IMR-90 (cell line): ENCODE results near the gene MRPL1. TPM values are rescaled to one million over a fixed set of nuclear protein-coding genes. Genes with fewer than 3 reads are reported as not detected.
A peak's percentile ranks its signal among the peaks of the same experiment; 100 is the strongest.

ENCODE experiments used
- ATAC-seq: fragments of 200-7000 bp; cut with Tn5 transposase; 2 replicates; pipeline ENCODE4 v1.9.1; 2020; ENCODE audit warnings: low read depth, mild to moderate bottlenecking, moderate library complexity
- BruUV-seq: library from RNA; stranded (reverse); fragments of 400-500 nt; replicated peaks from 2 replicates; lab custom pipeline; 2021; lab: Mats Ljungman, UMichigan
- CTCF ChIA-PET: fragments of 300-600 bp; formaldehyde crosslinking; extraction: SDS; loops from one replicate; lab custom pipeline; 2021; ENCODE audit warnings: antibody characterized with exemption; lab: Yijun Ruan, JAX
- POLR2A ChIA-PET: fragments of 300-600 bp; sonication (Branson Sonifier 250); formaldehyde crosslinking; loops from one replicate; lab custom pipeline; 2022; ENCODE audit warnings: antibody characterized with exemption; ENCODE audit not compliant: unreplicated experiment; lab: Charles Lee
- DNase-seq: peaks from one replicate; pipeline ENCODE4 v3.0.0; 2013
- H2AFZ ChIP-seq: replicated peaks from 2 replicates; pipeline ENCODE3; 2013; ENCODE audit warnings: low read length, mild to moderate bottlenecking; ENCODE audit not compliant: poor library complexity
- H2AK5ac ChIP-seq: 2 replicates; pipeline ENCODE4 v1.6.1; 2013; ENCODE audit warnings: low read depth, low read length, inconsistent platforms
- H2AK9ac ChIP-seq: replicated peaks from 2 replicates; pipeline ENCODE3; 2013; ENCODE audit warnings: mild to moderate bottlenecking, low read depth, low read length, moderate library complexity; ENCODE audit not compliant: poor library complexity
- H2BK120ac ChIP-seq: 2 replicates; pipeline ENCODE4 v1.6.1; 2013; ENCODE audit warnings: low read depth, low read length, inconsistent platforms
- H2BK15ac ChIP-seq: 3 replicates; pipeline ENCODE4 v1.6.1; 2013; ENCODE audit warnings: low read depth, low read length, inconsistent platforms
- H2BK20ac ChIP-seq: 2 replicates; pipeline ENCODE4 v1.6.1; 2013; ENCODE audit warnings: low read depth, mild to moderate bottlenecking, inconsistent platforms, low read length, moderate library complexity
- H2BK5ac ChIP-seq: 2 replicates; pipeline ENCODE4 v1.6.1; 2013; ENCODE audit warnings: mild to moderate bottlenecking, low read depth, low read length, inconsistent platforms; ENCODE audit not compliant: poor library complexity, severe bottlenecking
- H3K14ac ChIP-seq: replicated peaks from 2 replicates; pipeline ENCODE4 v1.6.1; 2013; ENCODE audit warnings: low read depth, low read length, inconsistent platforms
- H3K18ac ChIP-seq: 2 replicates; pipeline ENCODE4 v1.6.1; 2013; ENCODE audit warnings: low read depth, low read length, control low read depth
- H3K23ac ChIP-seq: 2 replicates; pipeline ENCODE4 v1.6.1; 2013; ENCODE audit warnings: low read depth, low read length, inconsistent platforms
- H3K27ac ChIP-seq: 2 replicates; pipeline ENCODE4 v1.5.1; 2013; ENCODE audit warnings: mild to moderate bottlenecking, control low read depth, low read length; ENCODE audit not compliant: insufficient read depth
- H3K27me3 ChIP-seq: 2 replicates; pipeline ENCODE4 v1.6.1; 2013; ENCODE audit warnings: low read length; ENCODE audit not compliant: control insufficient read depth, insufficient read depth
- H3K36me3 ChIP-seq: 2 replicates; pipeline ENCODE4 v1.6.1; 2013; ENCODE audit warnings: low read length, mixed read lengths; ENCODE audit not compliant: control insufficient read depth, insufficient read depth
- H3K4ac ChIP-seq: 2 replicates; pipeline ENCODE4 v1.6.1; 2013; ENCODE audit warnings: low read depth, low read length, inconsistent platforms
- H3K4me1 ChIP-seq: 2 replicates; pipeline ENCODE4 v1.6.1; 2013; ENCODE audit warnings: low read length, mixed read lengths; ENCODE audit not compliant: control insufficient read depth, insufficient read depth
- H3K4me2 ChIP-seq: 2 replicates; pipeline ENCODE4 v1.6.1; 2013; ENCODE audit warnings: low read depth, mild to moderate bottlenecking, control low read depth, low read length, moderate library complexity
- H3K4me3 ChIP-seq: 2 replicates; pipeline ENCODE4 v1.5.1; 2013; ENCODE audit warnings: low read depth, mild to moderate bottlenecking, control low read depth, low read length, moderate library complexity; ENCODE audit not compliant: insufficient read depth
- H3K56ac ChIP-seq: 2 replicates; pipeline ENCODE4 v1.6.1; 2013; ENCODE audit warnings: low read length, inconsistent platforms; ENCODE audit not compliant: insufficient read depth; ENCODE audit errors: extremely low read depth
- H3K79me1 ChIP-seq, 2 experiments: 2 replicates each; pipeline ENCODE4 v1.6.1; 2013; ENCODE audit warnings: low read length in 2 of 2, inconsistent platforms in 1 of 2, low read depth in 1 of 2
- H3K9ac ChIP-seq: 2 replicates; pipeline ENCODE4 v1.6.1; 2013; ENCODE audit warnings: low read depth, low read length, control low read depth
- H3K9me1 ChIP-seq: 2 replicates; pipeline ENCODE4 v1.6.1; 2013; ENCODE audit warnings: low read length, inconsistent platforms; ENCODE audit not compliant: insufficient read depth
- H3K9me3 ChIP-seq: 2 replicates; pipeline ENCODE4 v1.6.1; 2013; ENCODE audit warnings: low read length; ENCODE audit not compliant: control insufficient read depth, insufficient read depth
- H4K20me1 ChIP-seq: 2 replicates; pipeline ENCODE4 v1.6.1; 2013; ENCODE audit warnings: low read length, inconsistent platforms; ENCODE audit not compliant: insufficient read depth
- H4K5ac ChIP-seq: 2 replicates; pipeline ENCODE4 v1.6.1; 2013; ENCODE audit warnings: mild to moderate bottlenecking, low read depth, low read length, control low read depth
- H4K8ac ChIP-seq, 2 experiments: 2 replicates each; pipeline ENCODE4 v1.6.1; 2013; ENCODE audit warnings: low read depth in 2 of 2, low read length in 2 of 2, control low read depth in 1 of 2, inconsistent platforms in 1 of 2
- H4K91ac ChIP-seq: 2 replicates; pipeline ENCODE4 v1.6.1; 2013; ENCODE audit warnings: low read depth, low read length, inconsistent platforms; ENCODE audit not compliant: insufficient read depth
- BHLHE40 ChIP-seq: fragments of 150-350 bp; IDR thresholded peaks from 2 replicates; pipeline ENCODE4 v1.6.1; 2016; ENCODE audit warnings: mild to moderate bottlenecking, low read depth, low read length
- MAZ ChIP-seq: IDR thresholded peaks from 2 replicates; pipeline ENCODE4 v1.6.1; 2012; ENCODE audit warnings: low read depth, mild to moderate bottlenecking, low read length, improper control_type of control experiment, moderate library complexity, borderline replicate concordance
- POLR2A ChIP-seq: IDR thresholded peaks from 2 replicates; pipeline ENCODE4 v1.6.1; 2012; ENCODE audit warnings: mild to moderate bottlenecking, low read depth, low read length
- RCOR1 ChIP-seq: IDR thresholded peaks from 2 replicates; pipeline ENCODE4 v1.6.1; 2012; ENCODE audit warnings: mild to moderate bottlenecking, low read length, improper control_type of control experiment; ENCODE audit not compliant: insufficient replicate concordance
- WGBS, 2 experiments: methylation state at CpG; one replicate each; pipeline versions ENCODE4 v1.1.5 to v1.1.7; 2013; ENCODE audit warnings: missing lambda C conversion rate in 2 of 2; ENCODE audit not compliant: insufficient read length in 1 of 2; ENCODE audit errors: extremely low coverage in 2 of 2; 5-methylcytosine and 5-hydroxymethylcytosine counted together
- dilution Hi-C: fragments of 300-500 bp; cut with HindIII; formaldehyde crosslinking; loops from one replicate; pipeline ENCODE4 v1.14.3; 2018; ENCODE audit warnings: low sequenced_read_pairs; ENCODE audit not compliant: unreplicated experiment
- in situ Hi-C: fragments of 300-500 bp; cut with MboI; formaldehyde crosslinking; loops from 3 replicates; pipeline ENCODE4 v1.14.3; 2019; ENCODE audit warnings: low sequenced_read_pairs, inconsistent platforms, mixed read lengths
- intact Hi-C: fragments of 100-400 bp; cut with micrococcal nuclease; formaldehyde crosslinking; loops from 2 replicates; pipeline ENCODE4 v1.10.0; 2022
- polyA plus RNA-seq, 3 experiments: library from polyadenylated mRNA; depleted of rRNA; stranded (reverse); fragments of >200 nt; gene quantifications; 2 replicates each; pipeline ENCODE4 v1.2.3, GENCODE V29; 2012; ENCODE audit warnings: low replicate concordance in 1 of 3
- total RNA-seq: library from RNA; depleted of rRNA; stranded (reverse); fragments of >200 nt; gene quantifications from 2 replicates; pipeline ENCODE4 v1.2.3, GENCODE V29; 2012

The MRPL1 gene
- total and polyA plus RNA-seq, 2 of the 4 experiments (the other 2 are of a cell fraction): 13.4 to 22.5 TPM

DNA sequence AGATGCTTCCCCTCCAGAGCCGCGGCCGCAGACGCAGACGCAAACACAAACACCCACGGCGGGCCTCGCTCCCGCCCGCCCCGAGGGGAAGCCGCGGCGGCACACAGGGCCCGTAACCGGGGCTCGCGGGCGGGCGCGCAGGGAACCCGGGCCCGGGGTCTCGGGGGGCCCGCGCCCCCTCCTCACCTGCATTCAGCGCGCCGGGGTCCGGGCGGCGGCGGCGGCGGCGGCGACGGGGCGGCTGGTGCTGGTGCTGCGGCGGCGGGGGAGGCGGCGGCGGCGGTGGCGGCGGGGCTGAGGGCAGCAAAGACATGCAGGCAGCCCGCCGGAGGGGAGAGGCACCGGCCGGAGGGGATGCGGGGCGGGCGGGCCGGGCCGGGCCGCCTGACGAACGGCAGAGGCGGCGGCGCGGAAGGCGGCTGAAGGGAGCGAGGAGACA is 43.2 kb upstream of the MRPL1 start:
- H3K23ac ChIP-seq: no peak overlapping the region
- H3K9me1 ChIP-seq: no peaks in the 10 kb centered on the region
- no peak overlapping the region for H3K56ac ChIP-seq
- H3K4ac ChIP-seq: no peak overlapping the region
- POLR2A ChIA-PET: interaction anchor here (0.5 to 1.0 kb wide), 2 partner anchors 43 to 112 kb away, joined by 3 read pairs; partner anchors contain the start of gene MRPL1
- H3K14ac ChIP-seq: no peak overlapping the region
- no peak overlapping the region for H4K91ac ChIP-seq
- H3K9me3 ChIP-seq: no peaks in the 10 kb centered on the region
- no peaks in the 10 kb centered on the region for H3K27me3 ChIP-seq
- no peaks in the 10 kb centered on the region for H3K36me3 ChIP-seq
- TF ChIP-seq POLR2A (no peak), MAZ (peak; percentile 60; the same call in 1 of the 2 replicates), RCOR1 (no peak), BHLHE40 (no peak)
- no peak overlapping the region for H2BK15ac ChIP-seq
- peak overlapping the region; percentile 83 for H3K27ac ChIP-seq
- H4K8ac ChIP-seq: peak overlapping the region in 1 of 2 experiments; percentile 70; a peak in 1 of 4 replicates
- BruUV-seq: no TSS peak
- in situ Hi-C loops (no loop called here), dilution Hi-C loops (no loop called here), intact Hi-C loops (loop anchor here (5.0 kb wide), 2 partner anchors 42 to 122 kb away; no protein-coding TSS in a partner anchor)
- no peak overlapping the region for H4K5ac ChIP-seq
- H3K4me1 ChIP-seq: peaks cover 2% of the 10 kb centered on the region
- H3K4me2 ChIP-seq: peak overlapping the region; percentile 49
- peaks cover 8 to 12% of the 10 kb centered on the region in 2 experiments for H3K79me1 ChIP-seq
- DNase-seq (no peak), ATAC-seq (peak; percentile 27)
- CTCF ChIA-PET: interaction anchor here (0.8 to 1.2 kb wide), 2 partner anchors 10 to 19 kb away, joined by 3 to 4 read pairs; no protein-coding TSS in a partner anchor
- no peak overlapping the region for H3K18ac ChIP-seq
- no peak overlapping the region for H2BK120ac ChIP-seq
- peak overlapping the region; percentile 98 for H2AFZ ChIP-seq
- no peak overlapping the region; the same call in 1 of the 2 replicates for H2AK5ac ChIP-seq
- peak overlapping the region; percentile 88 for H3K9ac ChIP-seq
- H2AK9ac ChIP-seq: peak overlapping the region; percentile 66
- peak overlapping the region; percentile 94 for H3K4me3 ChIP-seq
- H2BK5ac ChIP-seq: peak overlapping the region; percentile 74
- WGBS, 2 experiments: 0% methylated on average over 29 of the region's 66 CpGs; no CpG with 5 or more reads in 1 of the 2 experiments
- H2BK20ac ChIP-seq: no peak overlapping the region
- peaks cover 16% of the 10 kb centered on the region; the same call in 1 of the 2 replicates for H4K20me1 ChIP-seq
